Kidney (tissue), 14 donors: ENCODE data around the gene KCNJ15. TPM values are rescaled to one million over a fixed set of nuclear protein-coding genes. Genes with fewer than 3 reads are reported as not detected.
A peak's percentile ranks its signal among the peaks of the same experiment; 100 is the strongest.

Experiments used
- DNase-seq, 5 donors: peaks; one replicate each; pipeline ENCODE4 v3.0.0-alpha.2; 2013 to 2020
- FAIRE-seq: peaks from 2 replicates; lab custom pipeline; 2012; peaks lifted over from hg19 to GRCh38; lab: Jason Lieb, UNC
- H3K27ac ChIP-seq, 2 donors: one replicate each; pipeline ENCODE4 v1.7.0; 2013; ENCODE audit warnings: low read depth in 2 of 2, low read length in 2 of 2, inconsistent platforms in 1 of 2
- H3K27me3 ChIP-seq: one replicate; pipeline ENCODE4 v1.7.1; 2013; ENCODE audit warnings: low read length, inconsistent platforms; ENCODE audit not compliant: control insufficient read depth, insufficient read depth
- H3K36me3 ChIP-seq, 3 donors: one replicate each; pipeline versions ENCODE4 v1.7.0 to v1.7.1; 2013; ENCODE audit warnings: low read length in 3 of 3, control low read depth in 1 of 3, inconsistent platforms in 1 of 3; ENCODE audit not compliant: insufficient read depth in 3 of 3, control insufficient read depth in 2 of 3
- H3K4me1 ChIP-seq, 3 donors: one replicate each; pipeline versions ENCODE4 v1.7.0 to v1.7.1; 2013; ENCODE audit warnings: low read length in 3 of 3, inconsistent platforms in 1 of 3, low read depth in 1 of 3; ENCODE audit not compliant: control insufficient read depth in 2 of 3, insufficient read depth in 2 of 3
- H3K4me3 ChIP-seq, 3 donors: one replicate each; pipeline versions ENCODE4 v1.7.0 to v1.8.1; 2013; ENCODE audit warnings: low read length in 3 of 3, control low read depth in 1 of 3, inconsistent platforms in 1 of 3
- H3K9ac ChIP-seq, 3 donors: one replicate each; pipeline versions ENCODE4 v1.7.0 to v1.7.1; 2013; ENCODE audit warnings: low read length in 3 of 3, control low read depth in 1 of 3, inconsistent platforms in 1 of 3
- H3K9me3 ChIP-seq, 3 donors: one replicate each; pipeline versions ENCODE4 v1.7.0 to v1.7.1; 2013; ENCODE audit warnings: low read length in 3 of 3, control low read depth in 1 of 3, inconsistent platforms in 1 of 3; ENCODE audit not compliant: control insufficient read depth in 2 of 3, insufficient read depth in 1 of 3
- CTCF ChIP-seq: IDR thresholded peaks from 3 replicates; pipeline ENCODE4 v1.5.1; 2012; ENCODE audit warnings: mild to moderate bottlenecking, moderate library complexity, borderline replicate concordance; ENCODE audit not compliant: insufficient read depth; ENCODE audit errors: extremely low read depth
- intact Hi-C: fragments of 100-400 bp; cut with DNase I; formaldehyde crosslinking; loops from one replicate; pipeline ENCODE4 v1.11.1; 2022
- polyA plus RNA-seq: library from polyadenylated mRNA; stranded (reverse); fragments of 350-450 nt; fragmentation: Illumina TruSeq; extraction: RNeasy Lipid Tissue Mini Kit (QIAGEN cat#74804); gene quantifications from one replicate; pipeline ENCODE4 v1.2.3, GENCODE V29; 2014; ENCODE audit warnings: low read depth, low replicate concordance; ENCODE audit not compliant: insufficient read depth
- total RNA-seq: library from RNA; stranded (reverse); fragmentation: NEBNext Ultra II Directional; extraction: Animal tissue kit (Norgen Biotek cat#: 25700); gene quantifications from one replicate; pipeline ENCODE4 v1.2.1, GENCODE V29; 2021
- donor health status: control.
- donor health status: control.
- donor health status: control.
- donor health status: control.
- donor health status: control.
- donor health status: DM: yes; HTN: yes; CAD: no.
- donor health status: Normal renal cell carcinoma (clear cell type).

KCNJ15 gene
- total and polyA plus RNA-seq, 2 donors from 2014 or later = 102 to 142 TPM

DNA sequence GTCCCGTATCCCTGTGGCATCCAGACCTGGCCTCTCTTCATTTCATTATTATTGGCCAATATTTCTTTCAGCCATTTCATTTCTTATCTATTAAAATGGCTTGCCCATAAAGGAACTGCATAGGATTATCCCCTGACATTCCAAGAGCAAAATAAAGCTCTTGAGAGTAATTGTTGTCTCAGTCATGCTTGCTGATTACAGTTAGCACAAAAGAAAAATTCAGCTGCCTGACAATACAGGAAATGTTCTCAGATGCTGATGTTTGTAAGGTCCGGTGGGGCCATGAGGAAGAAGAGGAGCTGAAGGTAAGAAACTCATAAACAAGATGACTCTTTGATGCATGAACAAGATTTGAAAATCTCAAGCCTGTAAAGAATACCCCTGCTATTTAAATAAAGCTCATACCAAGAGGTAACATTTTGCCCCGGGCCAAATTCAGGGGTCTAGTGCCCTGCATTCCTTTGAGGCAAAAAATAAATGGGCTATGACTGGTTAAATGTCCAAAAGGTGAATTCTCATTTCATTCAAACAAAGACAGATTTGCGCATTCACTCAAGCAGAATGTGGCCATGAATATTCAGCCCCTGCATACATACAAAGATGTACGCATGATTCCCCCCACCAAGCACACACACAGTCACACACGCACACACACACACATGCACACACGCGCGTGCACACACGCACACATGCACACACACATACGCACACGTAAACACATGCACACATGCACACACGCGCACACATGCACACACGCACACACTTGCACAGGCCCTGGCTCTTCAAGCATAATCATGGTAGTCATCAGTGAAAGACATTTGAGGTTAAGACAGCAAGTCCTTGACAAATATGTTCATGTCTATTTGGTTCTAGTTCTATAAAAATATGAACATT, 44.8 kb downstream of the KCNJ15 start:
- no peak overlapping the region for H3K27ac ChIP-seq
- no peak overlapping the region for H3K9ac ChIP-seq
- H3K4me3 ChIP-seq = no peak overlapping the region
- intact Hi-C loops = no loop called here
- H3K36me3 ChIP-seq = peaks cover 3 to 39% (median 9%) of the 10 kb centered on the region in 3 donors
- DNase-seq (peak in 3 of 5 donors; percentile 59 to 82 (median 77)), FAIRE-seq (no peak)
- no peaks in the 10 kb centered on the region for H3K9me3 ChIP-seq
- H3K27me3 ChIP-seq = no peaks in the 10 kb centered on the region
- TF ChIP-seq CTCF = no peak
- H3K4me1 ChIP-seq = peaks cover 5 to 12% (median 6%) of the 10 kb centered on the region in 3 donors

DNA sequence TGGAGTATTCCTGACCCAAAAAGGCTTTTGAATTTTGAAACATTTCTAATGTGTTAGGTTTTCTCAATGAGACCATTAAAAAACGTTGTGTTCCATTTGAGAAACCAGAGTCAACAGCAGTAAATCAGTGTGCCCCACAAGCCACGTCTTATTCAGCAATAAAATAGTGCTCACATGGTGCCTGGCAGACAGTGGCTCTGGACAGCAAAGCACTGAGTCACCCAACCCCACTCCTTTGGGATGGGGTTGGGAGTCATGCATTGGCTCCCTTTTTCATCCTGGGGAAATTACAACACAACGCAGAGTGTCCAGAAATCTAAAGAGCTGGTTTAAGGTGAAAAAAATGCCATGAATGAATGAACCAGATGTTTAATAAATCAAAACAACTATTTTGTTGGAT, 46.5 kb downstream of the KCNJ15 start:
- intact Hi-C loops = no loop called here
- peak in 1 of 5 donors; percentile 63 for DNase-seq
- Histone ChIP-seq H3K4me3 (no peak overlapping the region), H3K36me3 (peaks cover 3 to 22% (median 6%) of the 10 kb centered on the region in 3 donors), H3K27ac (no peak overlapping the region), H3K9me3 (no peaks in the 10 kb centered on the region), H3K9ac (no peak overlapping the region), H3K4me1 (peaks cover 0 to 8% (median 5%) of the 10 kb centered on the region in 3 donors), H3K27me3 (no peaks in the 10 kb centered on the region)
- no peak for TF ChIP-seq CTCF
- FAIRE-seq = no peak

- H3K4me1 ChIP-seq = peaks cover 0 to 13% (median 6%) of the 10 kb centered on the region in 3 donors
- DNase-seq = peak in 1 of 5 donors; percentile 55
- no peak for TF ChIP-seq CTCF
- H3K36me3 ChIP-seq = peaks cover 0 to 4% (median 2%) of the 10 kb centered on the region in 3 donors
- no peaks in the 10 kb centered on the region for H3K9me3 ChIP-seq
- no peak for FAIRE-seq
- H3K27me3 ChIP-seq = no peaks in the 10 kb centered on the region
- H3K9ac ChIP-seq = no peak overlapping the region
- no peak overlapping the region for H3K4me3 ChIP-seq
- H3K27ac ChIP-seq = peak overlapping the region; percentile 1 to 8
- intact Hi-C loops = no loop called here
These were observed 49.8 kb downstream of the KCNJ15 start for GRCh38 chr21:38306433-38307141.
